Caco-2 (cell line): ENCODE data around the gene FAAP100. TPM values are rescaled to one million over a fixed set of nuclear protein-coding genes. Genes with fewer than 3 reads are reported as not detected.

Experiments
- BruUV-seq: library from RNA; stranded (reverse); fragments of 400-500 nt; replicated peaks from 2 replicates; lab custom pipeline; 2021; lab: Mats Ljungman, UMichigan
- CTCF ChIA-PET: fragments of 300-600 bp; sonication (Branson Sonifier 250); formaldehyde crosslinking; loops from one replicate; lab custom pipeline; 2022; ENCODE audit warnings: antibody characterized with exemption; lab: Charles Lee
- POLR2A ChIA-PET: fragments of 300-600 bp; sonication (Branson Sonifier 250); formaldehyde crosslinking; loops from one replicate; lab custom pipeline; 2022; ENCODE audit warnings: antibody characterized with exemption; lab: Charles Lee
- DNase-seq, 2 experiments: peaks; one replicate each; pipeline versions ENCODE4 v3.0.0 to v3.0.0-alpha.2; 2020 to 2022
- H3K27me3 ChIP-seq: replicated peaks from 2 replicates; pipeline ENCODE4 v1.6.0; 2011; ENCODE audit warnings: low read length; ENCODE audit not compliant: control insufficient read depth, insufficient read depth
- H3K36me3 ChIP-seq: 2 replicates; pipeline ENCODE4 v1.5.1; 2011; ENCODE audit warnings: low read length; ENCODE audit not compliant: control insufficient read depth, insufficient read depth
- H3K4me1 ChIP-seq: fragments of 250-450 bp; sonication (Bioruptor Pico); 2 replicates; pipeline ENCODE4 v1.5.1; 2020; ENCODE audit warnings: mild to moderate bottlenecking
- H3K4me3 ChIP-seq: 2 replicates; pipeline ENCODE4 v1.5.1; 2011; ENCODE audit warnings: low read depth, mild to moderate bottlenecking, control low read depth, low read length
- H3K9me3 ChIP-seq: fragments of 250-450 bp; sonication (Bioruptor Pico); 2 replicates; pipeline ENCODE4 v1.5.1; 2020; ENCODE audit warnings: mild to moderate bottlenecking, moderate library complexity
- H3K27ac Mint-ChIP-seq: one replicate; pipeline ENCODE4 v1.8.0; 2022; ENCODE audit warnings: mixed read lengths; ENCODE audit not compliant: unreplicated experiment
- H3K27me3 Mint-ChIP-seq: one replicate; pipeline ENCODE4 v1.8.0; 2022; ENCODE audit warnings: mixed read lengths; ENCODE audit not compliant: insufficient read depth, unreplicated experiment
- H3K36me3 Mint-ChIP-seq: one replicate; pipeline ENCODE4 v1.8.0; 2022; ENCODE audit warnings: mild to moderate bottlenecking, mixed read lengths; ENCODE audit not compliant: insufficient read depth, unreplicated experiment
- H3K4me1 Mint-ChIP-seq: one replicate; pipeline ENCODE4 v1.8.0; 2022; ENCODE audit warnings: low read depth, mixed read lengths; ENCODE audit not compliant: unreplicated experiment
- H3K4me3 Mint-ChIP-seq: one replicate; pipeline ENCODE4 v1.8.0; 2022; ENCODE audit warnings: mild to moderate bottlenecking, moderate library complexity, mixed read lengths; ENCODE audit not compliant: unreplicated experiment
- H3K9me3 Mint-ChIP-seq: one replicate; pipeline ENCODE4 v1.8.0; 2022; ENCODE audit warnings: mixed read lengths; ENCODE audit not compliant: unreplicated experiment
- CTCF ChIP-seq, 2 experiments: fragments of 200-600 bp in 1 of 2; IDR thresholded peaks; 1 replicate in 1 of 2; 2 replicates in 1 of 2; pipeline versions ENCODE4 v1.5.1 to v1.8.0; 2011 to 2022; ENCODE audit warnings: antibody characterized with exemption in 1 of 2, control low read depth in 1 of 2, inconsistent platforms in 1 of 2, low read depth in 1 of 2, low read length in 1 of 2, mild to moderate bottlenecking in 1 of 2, moderate library complexity in 1 of 2; ENCODE audit not compliant: insufficient read depth in 1 of 2, severe bottlenecking in 1 of 2, unreplicated experiment in 1 of 2
- intact Hi-C: fragments of 100-400 bp; cut with micrococcal nuclease; formaldehyde crosslinking; loops from one replicate; pipeline ENCODE4 v1.10.0; 2022; ENCODE audit not compliant: unreplicated experiment
- total RNA-seq: library from RNA; stranded (reverse); gene quantifications from 2 replicates; pipeline ENCODE4 v1.2.3, GENCODE V29; 2022

FAAP100 gene
- total RNA-seq, 1 experiment from 2014 or later = 38.5 TPM

GRCh38 chr17:81513753-81514488 is 38.2 kb downstream of the FAAP100 start:
- BruUV-seq = no TSS peak
- H3K4me1 Mint-ChIP-seq = peaks cover 38% of the 10 kb centered on the region
- no peaks in the 10 kb centered on the region for H3K27me3 Mint-ChIP-seq
- peaks cover 76% of the 10 kb centered on the region for H3K36me3 Mint-ChIP-seq
- TF ChIP-seq CTCF (IDR thresholded peaks at IDR 0.05; ENCODE audit: insufficient read depth in 1 of 2, low read depth in 1 of 2, low read length in 1 of 2, severe bottlenecking in 1 of 2, unreplicated experiment in 1 of 2) = no peak
- peak; percentile 83 to 85 for DNase-seq
- no peaks in the 10 kb centered on the region for H3K27me3 ChIP-seq
- intact Hi-C loops = loop anchor here (10.0 kb wide), 1 partner anchor 119 kb away; the partner anchor contains the start of gene BAHCC1
- H3K9me3 Mint-ChIP-seq = no peaks in the 10 kb centered on the region
- H3K9me3 ChIP-seq = no peaks in the 10 kb centered on the region
- H3K4me3 Mint-ChIP-seq = peak overlapping the region; percentile 92
- H3K4me1 ChIP-seq = peaks cover 45% of the 10 kb centered on the region
- H3K36me3 ChIP-seq = peaks cover 18% of the 10 kb centered on the region
- ChIA-PET CTCF (interaction anchor here (1.3 kb wide), 1 partner anchor 29 kb away, joined by 3 read pairs; no protein-coding TSS in a partner anchor), POLR2A (interaction anchor here (0.5 to 2.3 kb wide), 6 partner anchors 14 to 524 kb away, joined by 3 to 12 read pairs (median 5); partner anchors contain the start of genes DCXR and SLC38A10)
- peak overlapping the region; percentile 72 for H3K4me3 ChIP-seq
- H3K27ac Mint-ChIP-seq = peak overlapping the region; percentile 96

- H3K27me3 ChIP-seq = no peaks in the 10 kb centered on the region
- H3K9me3 ChIP-seq = no peaks in the 10 kb centered on the region
- Mint-ChIP-seq H3K9me3 (no peaks in the 10 kb centered on the region), H3K4me3 (peak overlapping the region; percentile 92), H3K36me3 (peaks cover 76% of the 10 kb centered on the region), H3K27ac (peak overlapping the region; percentile 96), H3K27me3 (no peaks in the 10 kb centered on the region), H3K4me1 (peaks cover 38% of the 10 kb centered on the region)
- peaks cover 18% of the 10 kb centered on the region for H3K36me3 ChIP-seq
- no peak for TF ChIP-seq CTCF (IDR thresholded peaks at IDR 0.05; ENCODE audit: insufficient read depth in 1 of 2, low read depth in 1 of 2, low read length in 1 of 2, severe bottlenecking in 1 of 2, unreplicated experiment in 1 of 2)
- peak overlapping the region; percentile 72 for H3K4me3 ChIP-seq
- ChIA-PET POLR2A (interaction anchor here (0.5 to 2.3 kb wide), 7 partner anchors 13 to 524 kb away, joined by 3 to 12 read pairs (median 4); partner anchors contain the start of genes DCXR and SLC38A10), CTCF (interaction anchor here (1.3 kb wide), 1 partner anchor 29 kb away, joined by 3 read pairs; no protein-coding TSS in a partner anchor)
- peak; percentile 79 to 88 for DNase-seq
- BruUV-seq = no TSS peak
- peaks cover 40% of the 10 kb centered on the region for H3K4me1 ChIP-seq
- intact Hi-C loops = loop anchor here (10.0 kb wide), 1 partner anchor 119 kb away; the partner anchor contains the start of gene BAHCC1
Measured at GRCh38 chr17:81513372-81513752, 38.8 kb downstream of the FAAP100 start.
